Measurements from ENCODE around the gene RNASEH2C. TPM values are rescaled to one million over a fixed set of nuclear protein-coding genes. Genes with fewer than 3 reads are reported as not detected.
"Not testable (repeated sequence)": the region's sequence is repeated elsewhere in the genome, so short reads cannot be mapped to it uniquely, and the experiment has no call there.

RNASEH2C gene
- total RNA-seq, 1 donor from 2014 or later = 82.4 TPM

DNA sequence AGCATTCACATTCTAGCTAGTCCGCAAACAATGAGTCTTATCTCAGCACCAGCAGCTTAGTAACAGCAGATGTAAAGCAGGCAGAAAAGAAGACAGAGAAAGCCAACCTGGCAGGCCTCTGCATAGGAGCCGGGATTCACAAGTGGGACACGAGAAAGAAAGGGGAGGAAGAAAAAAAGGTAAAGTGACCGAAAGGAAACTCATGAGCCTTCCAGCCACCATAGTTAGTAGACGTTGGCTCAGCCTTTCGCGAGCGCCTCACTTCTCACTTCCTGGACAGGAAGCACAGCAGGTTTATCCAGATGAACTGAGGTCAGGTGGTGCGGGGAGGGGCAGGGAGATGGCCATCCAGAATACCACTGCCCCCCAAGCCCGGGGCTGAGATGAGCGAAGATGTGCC lies 28.2 kb downstream of the RNASEH2C start:
- intact Hi-C loops (cut with micrococcal nuclease) = no loop called here

DNA sequence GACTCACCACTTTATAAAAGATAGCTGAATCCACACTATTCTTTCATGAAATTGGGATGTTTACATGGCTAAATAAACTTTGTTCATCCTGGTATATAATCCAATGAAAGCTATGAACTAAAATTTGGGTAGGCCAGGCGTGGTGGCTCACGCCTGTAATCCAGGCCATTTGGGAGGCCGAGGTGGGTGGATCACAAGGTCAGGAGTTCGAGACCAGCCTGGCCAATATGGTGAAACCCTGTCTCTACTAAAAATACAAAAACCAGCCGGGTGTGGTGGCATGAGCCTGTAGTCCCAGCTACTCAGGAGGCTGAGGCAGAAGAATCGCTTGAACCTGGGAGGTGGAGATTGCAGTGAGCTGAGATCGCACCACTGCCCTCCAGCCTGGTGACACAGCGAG lies 28.8 kb downstream of the RNASEH2C start:
- intact Hi-C loops (cut with micrococcal nuclease) = not testable (repeated sequence)

DNA sequence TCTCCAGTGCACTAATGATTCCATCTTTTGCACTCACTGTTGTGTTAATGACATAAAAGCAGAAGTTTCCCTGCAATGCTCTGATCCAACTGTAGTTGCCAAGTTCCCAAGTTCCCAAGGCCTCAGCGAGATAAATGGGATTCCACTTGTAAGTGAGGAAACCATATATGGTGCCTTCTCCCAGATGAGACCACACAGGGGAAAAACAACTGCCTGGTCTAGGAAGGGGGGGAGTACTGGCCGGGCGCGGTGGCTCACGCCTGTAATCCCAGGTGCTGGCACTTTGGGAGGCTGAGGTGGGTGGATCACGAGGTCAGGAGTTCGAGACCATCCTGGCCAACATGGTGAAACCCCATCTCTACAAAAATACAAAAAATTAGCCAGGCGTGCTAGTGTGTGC lies 34.6 kb downstream of the RNASEH2C start:
- intact Hi-C loops (cut with micrococcal nuclease) = no loop called here

DNA sequence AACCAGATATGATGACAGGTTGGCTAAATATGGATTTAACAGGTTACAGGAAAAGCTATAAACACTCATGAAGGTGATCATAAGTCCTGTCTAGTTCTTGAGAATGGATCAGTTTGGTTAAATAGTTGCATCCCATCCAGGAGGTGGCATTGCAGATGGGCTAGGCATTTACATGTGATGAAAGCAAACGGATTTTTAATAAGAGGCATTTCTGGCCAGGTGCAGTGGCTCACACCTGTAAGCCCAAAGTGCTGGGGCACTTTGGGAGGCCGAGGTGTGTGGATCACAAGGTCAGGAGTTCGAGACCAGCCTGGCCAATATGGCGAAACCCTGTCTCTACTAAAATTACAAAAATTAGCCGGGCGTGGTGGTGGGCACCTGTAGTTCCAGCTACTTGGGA lies 37.1 kb downstream of the RNASEH2C start:
- intact Hi-C loops (cut with micrococcal nuclease) = not testable (repeated sequence)

DNA sequence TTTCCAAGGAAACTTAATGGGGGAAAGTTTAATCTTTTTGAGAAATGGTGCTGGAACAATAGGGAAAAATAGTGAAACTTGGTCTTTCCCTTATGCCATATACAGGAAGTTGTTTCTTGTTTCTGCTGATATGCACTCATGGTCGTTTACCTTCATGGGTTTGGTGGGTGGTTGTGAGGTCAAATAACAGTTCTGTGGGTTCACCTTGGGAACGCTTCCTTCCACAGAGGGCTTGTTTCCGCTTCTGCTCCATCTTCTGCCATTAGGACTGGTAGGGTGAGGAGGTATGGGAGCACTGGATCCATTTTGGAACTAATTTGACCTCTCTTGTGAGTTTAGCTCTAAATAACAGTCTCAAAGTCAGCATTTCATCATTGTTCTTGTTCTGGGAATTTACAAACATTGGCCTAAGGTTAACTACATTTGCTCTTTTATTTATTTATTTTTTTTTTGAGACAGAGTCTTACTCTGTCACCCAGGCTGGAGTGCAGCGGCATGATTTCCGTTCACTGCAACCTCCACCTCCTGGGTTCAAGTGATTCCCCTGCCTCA lies 40.3 kb downstream of the RNASEH2C start:
- intact Hi-C loops (cut with micrococcal nuclease) = no loop called here

DNA sequence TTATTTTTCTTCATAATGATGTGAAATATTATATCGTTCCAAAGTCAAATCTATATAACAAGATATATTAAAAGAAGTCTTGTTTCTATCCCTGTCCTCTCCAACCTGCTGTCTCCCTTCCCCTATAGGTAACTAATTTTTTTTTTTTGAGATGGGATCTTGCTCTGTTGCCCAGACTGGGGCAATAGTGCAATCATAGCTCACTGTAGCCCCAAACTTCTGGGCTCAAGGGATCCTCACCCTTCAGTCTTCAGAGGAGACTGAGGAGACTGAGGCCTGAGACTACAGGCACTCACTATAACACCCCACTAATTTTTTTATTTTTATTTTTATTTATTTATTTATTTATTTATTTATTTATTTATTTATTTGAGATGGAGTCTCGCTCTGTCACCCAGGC lies 47.6 kb downstream of the RNASEH2C start:
- intact Hi-C loops (cut with micrococcal nuclease) = no loop called here

DNA sequence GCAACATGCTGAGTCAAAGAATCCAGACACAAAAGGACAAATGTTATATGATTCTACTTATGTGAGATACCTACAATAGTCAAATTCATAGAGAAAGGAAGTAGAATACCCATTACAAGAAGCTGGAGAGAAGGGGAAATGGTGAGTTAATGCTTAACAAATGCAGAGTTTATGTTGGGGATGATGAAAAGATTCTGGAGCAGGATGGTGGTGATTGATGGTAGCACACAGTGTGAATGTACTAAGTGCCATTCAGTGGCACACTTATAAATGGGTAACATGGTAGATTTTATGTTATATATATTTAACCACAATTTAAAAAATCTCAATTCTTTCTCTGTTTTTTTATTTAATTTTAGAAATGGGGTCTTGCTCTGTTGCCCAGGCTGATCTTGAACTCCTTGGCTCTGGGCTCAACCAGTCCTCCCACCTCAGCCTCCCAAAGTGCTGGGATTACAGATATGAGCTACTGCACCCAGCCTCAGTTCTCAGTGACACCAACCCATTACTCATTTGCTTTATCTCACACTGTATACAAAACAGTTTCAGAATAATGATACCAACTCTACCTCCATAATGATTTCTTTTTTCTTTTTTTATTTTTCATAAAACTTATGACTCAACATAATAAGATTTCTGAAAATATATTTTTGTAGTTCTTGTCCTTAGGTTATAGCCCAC lies 48.3 kb downstream of the RNASEH2C start:
- intact Hi-C loops (cut with micrococcal nuclease) = no loop called here

Other genes starting within 250 kb of the RNASEH2C start
- 8,633 and 8,695 TPM in 2 replicates for gene MALAT1, start 221.8 kb downstream of the RNASEH2C start, total RNA-seq
- 82.4 and 84.4 TPM in 2 replicates for gene SCYL1, start 195.7 kb downstream of the RNASEH2C start, total RNA-seq
- gene LTBP3, start 162.4 kb downstream of the RNASEH2C start, total RNA-seq = 99.6 and 106 TPM in 2 replicates
- gene ZNRD2, start 150.3 kb downstream of the RNASEH2C start, total RNA-seq = 43.6 and 48.5 TPM in 2 replicates
- 58.1 and 58.2 TPM in 2 replicates for gene FAM89B, start 148.3 kb downstream of the RNASEH2C start, total RNA-seq
- gene EHBP1L1, start 144.7 kb downstream of the RNASEH2C start, total RNA-seq = 122 and 128 TPM in 2 replicates
- gene KCNK7, start 125.0 kb downstream of the RNASEH2C start, total RNA-seq = 1.9 and 2.2 TPM in 2 replicates
- 94.4 and 96.1 TPM in 2 replicates for gene MAP3K11, start 106.6 kb downstream of the RNASEH2C start, total RNA-seq
- gene PCNX3, start 105.0 kb downstream of the RNASEH2C start, total RNA-seq = 61.8 and 66.4 TPM in 2 replicates
- 177 and 181 TPM in 2 replicates for gene SIPA1, start 82.7 kb downstream of the RNASEH2C start, total RNA-seq
- gene RELA, start 57.9 kb downstream of the RNASEH2C start, total RNA-seq = 106 and 112 TPM in 2 replicates
- gene KAT5, start 8.5 kb downstream of the RNASEH2C start, total RNA-seq = 69.8 and 83.5 TPM in 2 replicates
- 18.0 and 18.1 TPM in 2 replicates for gene AP5B1, start 60.2 kb upstream of the RNASEH2C start, total RNA-seq
- not detected in 2 replicates for gene OVOL1, start 66.3 kb upstream of the RNASEH2C start, total RNA-seq
- gene SNX32, start 113.2 kb upstream of the RNASEH2C start, total RNA-seq = 2.3 and 2.9 TPM in 2 replicates
- gene CFL1, start 137.4 kb upstream of the RNASEH2C start, total RNA-seq = 1,611 and 1,643 TPM in 2 replicates
- gene MUS81, start 139.6 kb upstream of the RNASEH2C start, total RNA-seq = 100 and 103 TPM in 2 replicates
- 7.2 TPM in 2 replicates for gene EFEMP2, start 152.0 kb upstream of the RNASEH2C start, total RNA-seq
- 28.8 and 29.5 TPM in 2 replicates for gene CTSW, start 159.0 kb upstream of the RNASEH2C start, total RNA-seq
- gene FIBP, start 167.7 kb upstream of the RNASEH2C start, total RNA-seq = 85.3 and 88.7 TPM in 2 replicates
- 46.9 and 47.7 TPM in 2 replicates for gene CCDC85B, start 169.9 kb upstream of the RNASEH2C start, total RNA-seq
- gene FOSL1, start 179.6 kb upstream of the RNASEH2C start, total RNA-seq = 3.0 and 6.0 TPM in 2 replicates
- 29.3 and 29.5 TPM in 2 replicates for gene C11orf68, start 198.3 kb upstream of the RNASEH2C start, total RNA-seq
- gene DRAP1, start 198.6 kb upstream of the RNASEH2C start, total RNA-seq = 160 and 165 TPM in 2 replicates
- gene TSGA10IP, start 224.7 kb upstream of the RNASEH2C start, total RNA-seq = not detected in 2 replicates
- gene SART1, start 240.9 kb upstream of the RNASEH2C start, total RNA-seq = 82.5 and 84.9 TPM in 2 replicates

All from T-helper 1 cell treated with Interleukin-12 subunit alpha and Interleukin-12 subunit beta and Interleukin-4 antibody, amounts not matched to agents 30 ng/mL and 1 ng/mL, for 36 hours (primary cell).